HG03025 (cell line): ENCODE results near the gene DAB2.

Source experiments
- ATAC-seq: cut with Tn5 transposase; IDR thresholded peaks from one replicate; pipeline ENCODE4 v1.9.1; 2021; ENCODE audit warnings: mild to moderate bottlenecking, moderate library complexity; ENCODE audit not compliant: unreplicated experiment, low FRiP score

Gene DAB2

DNA sequence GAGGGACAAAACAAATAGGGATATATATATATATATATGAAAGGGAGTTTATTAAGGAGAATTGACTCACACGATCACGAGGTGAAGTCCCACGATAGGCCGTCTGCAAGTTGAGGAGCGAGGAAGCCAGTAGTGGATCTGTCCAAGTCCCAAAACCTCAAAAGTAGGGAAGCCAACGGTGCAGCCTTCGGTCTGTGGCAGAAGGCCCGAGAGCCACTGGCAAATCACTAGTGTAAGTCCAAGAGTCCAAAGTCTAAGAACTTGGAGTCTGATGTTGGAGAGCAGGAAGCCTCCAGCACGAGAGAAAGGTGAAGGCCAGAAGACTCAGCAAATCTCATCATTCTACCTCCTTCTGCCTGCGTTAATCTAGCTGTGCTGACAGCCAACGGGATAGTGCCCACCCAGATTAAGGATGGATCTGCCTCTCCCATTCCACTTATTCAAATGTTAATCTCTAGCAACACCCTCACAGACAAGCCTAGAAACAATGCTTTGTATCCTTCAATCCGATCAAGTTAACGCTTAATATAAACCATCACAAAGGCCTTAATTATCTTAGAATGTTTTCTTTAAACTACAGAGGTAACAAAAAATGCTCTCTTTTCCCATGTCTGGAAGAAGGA is 23.8 kb upstream of the DAB2 start:
- no peak for ATAC-seq

DNA sequence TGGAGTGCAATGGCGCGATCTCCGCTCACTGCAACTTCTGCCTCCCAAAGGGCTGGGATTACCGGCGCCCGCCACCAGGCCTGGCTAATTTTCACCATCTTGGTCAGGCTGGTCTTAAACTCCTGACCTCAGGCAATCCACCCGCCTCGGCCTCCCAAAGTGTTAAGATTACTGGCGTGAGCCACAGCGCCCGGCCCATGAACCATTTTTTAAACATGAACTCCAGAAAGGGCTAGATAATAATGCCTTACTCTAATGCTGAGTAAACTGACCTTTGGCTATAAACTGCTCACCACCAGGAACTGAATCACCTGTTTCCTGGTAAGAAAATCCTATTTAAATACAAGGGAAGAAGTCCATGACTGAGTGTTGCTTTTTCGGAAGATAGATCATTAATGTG is 23.2 kb upstream of the DAB2 start:
- no peak for ATAC-seq

DNA sequence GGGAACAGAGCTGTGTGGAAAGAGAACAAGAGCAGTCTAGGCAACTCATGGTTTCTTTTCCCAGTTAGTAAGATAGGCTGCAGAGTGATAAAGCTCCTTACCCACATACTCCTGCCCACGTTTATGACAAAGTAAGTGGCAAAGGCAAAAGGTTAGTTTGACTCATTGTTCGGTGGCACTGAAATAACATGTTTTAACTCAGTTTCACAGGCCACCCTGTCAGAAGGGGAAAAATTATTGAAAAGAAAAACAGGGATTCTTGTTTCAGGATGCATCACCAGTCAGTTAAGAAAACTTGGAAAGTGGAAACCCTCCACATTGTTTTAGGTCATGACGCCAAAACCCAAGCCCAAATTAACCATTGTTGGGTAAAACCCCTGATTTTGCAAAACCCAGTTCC is 22.3 kb upstream of the DAB2 start:
- ATAC-seq: no peak

DNA sequence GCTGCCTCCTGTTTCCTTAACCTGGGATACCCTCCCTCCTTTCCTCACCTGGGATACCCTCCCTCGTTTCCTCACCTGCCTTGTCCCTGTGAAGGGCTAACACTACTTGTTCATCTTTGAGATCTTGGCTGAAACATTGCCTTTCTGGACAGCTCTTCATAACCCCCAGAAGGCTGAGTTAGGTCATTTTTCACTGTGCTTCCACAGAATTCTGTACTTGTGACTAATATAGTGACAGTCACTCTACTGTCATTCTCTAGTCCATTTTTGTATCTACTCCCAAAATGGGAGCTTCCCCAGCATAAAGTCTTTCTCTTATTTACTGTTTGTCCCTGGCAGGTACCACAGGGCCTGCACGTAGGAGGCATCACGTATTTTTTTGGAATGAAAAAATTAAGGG is 21.5 kb upstream of the DAB2 start:
- no peak for ATAC-seq

DNA sequence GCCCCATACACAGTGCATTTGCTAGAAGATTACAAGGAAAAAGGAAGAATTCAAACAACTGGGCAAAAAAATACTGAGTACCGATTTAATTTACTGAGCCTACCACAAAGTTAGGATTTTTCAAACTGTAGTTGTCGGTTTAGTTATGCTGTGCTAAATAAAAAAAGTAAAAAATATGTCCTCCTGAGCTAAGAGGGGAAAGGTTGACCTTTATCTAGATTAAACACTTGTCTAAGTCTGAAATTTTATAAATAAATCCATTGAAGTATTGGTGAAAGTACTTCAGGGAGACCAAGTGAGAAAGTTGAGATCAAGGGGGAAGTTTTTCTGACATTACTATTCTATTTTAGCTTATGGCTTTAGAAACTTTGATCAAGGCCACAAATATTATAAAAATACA is 19.1 kb upstream of the DAB2 start:
- no peak for ATAC-seq

DNA sequence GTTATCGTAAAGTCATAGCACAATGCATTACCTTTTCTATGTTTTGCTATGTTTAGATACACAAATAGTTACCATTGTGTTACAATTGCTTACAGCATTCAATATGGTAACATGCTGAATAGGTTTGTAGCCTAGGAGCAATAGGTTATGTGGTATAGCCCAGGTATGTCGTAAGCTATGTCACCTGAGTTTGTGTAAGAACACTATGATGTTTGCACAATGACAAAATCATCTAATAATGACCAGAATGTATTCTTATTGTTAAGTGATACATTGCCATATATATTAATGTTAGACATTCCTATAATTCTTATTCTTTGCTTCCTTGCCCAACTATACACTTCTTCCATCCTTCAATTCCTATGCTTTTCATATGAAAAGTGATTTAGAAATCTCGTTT is 18.2 kb upstream of the DAB2 start:
- ATAC-seq: no peak

DNA sequence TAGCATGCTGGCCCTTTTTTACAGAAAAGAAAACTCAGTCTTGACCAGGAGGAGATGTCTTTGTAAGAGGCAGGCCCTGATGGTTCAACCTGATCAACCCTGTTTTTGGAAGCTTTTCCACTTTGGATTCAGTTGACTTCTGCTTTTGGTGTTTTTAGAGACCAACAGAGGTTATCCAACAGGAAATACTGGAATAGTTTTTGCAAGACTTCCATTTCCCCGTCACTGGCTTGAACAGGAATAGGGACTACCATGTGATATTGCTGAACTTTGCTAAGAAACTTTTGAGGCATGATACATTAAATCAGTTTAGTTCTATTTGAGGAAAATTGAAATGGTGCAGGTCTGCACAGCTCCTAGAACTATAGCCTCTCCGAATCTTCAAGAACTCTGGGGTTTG is 17.1 kb upstream of the DAB2 start:
- ATAC-seq: no peak

DNA sequence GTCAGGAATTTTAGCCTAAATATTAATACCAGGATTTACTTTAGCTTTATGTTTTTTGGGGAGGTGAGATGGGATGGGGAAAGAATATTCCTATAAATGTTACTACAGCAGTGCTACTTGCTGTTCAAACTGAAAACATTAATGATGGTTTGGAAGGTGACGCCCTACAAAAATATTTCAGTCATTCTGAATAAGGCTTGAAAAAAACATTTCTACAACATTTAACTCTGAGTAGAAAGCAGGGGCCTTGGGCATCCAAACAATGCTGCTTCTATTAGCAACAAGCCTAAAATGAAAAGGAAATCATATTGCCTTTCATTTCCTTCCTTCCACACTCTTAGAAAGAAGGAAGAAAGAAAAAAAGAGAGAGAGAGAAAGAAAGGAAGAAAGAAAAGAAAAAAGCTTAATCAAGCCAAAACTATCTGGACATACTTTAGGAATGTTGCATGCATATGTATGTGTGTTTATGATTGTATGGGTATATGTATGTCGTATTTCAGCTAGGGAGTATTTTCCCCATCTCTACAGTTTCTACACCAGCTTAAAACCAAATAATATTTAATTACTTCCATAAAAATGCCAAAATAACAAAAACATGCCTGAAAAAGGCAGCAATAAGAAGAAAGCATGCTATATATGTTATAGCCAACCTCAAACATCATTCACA is 16.3 kb upstream of the DAB2 start:
- ATAC-seq: no peak

DNA sequence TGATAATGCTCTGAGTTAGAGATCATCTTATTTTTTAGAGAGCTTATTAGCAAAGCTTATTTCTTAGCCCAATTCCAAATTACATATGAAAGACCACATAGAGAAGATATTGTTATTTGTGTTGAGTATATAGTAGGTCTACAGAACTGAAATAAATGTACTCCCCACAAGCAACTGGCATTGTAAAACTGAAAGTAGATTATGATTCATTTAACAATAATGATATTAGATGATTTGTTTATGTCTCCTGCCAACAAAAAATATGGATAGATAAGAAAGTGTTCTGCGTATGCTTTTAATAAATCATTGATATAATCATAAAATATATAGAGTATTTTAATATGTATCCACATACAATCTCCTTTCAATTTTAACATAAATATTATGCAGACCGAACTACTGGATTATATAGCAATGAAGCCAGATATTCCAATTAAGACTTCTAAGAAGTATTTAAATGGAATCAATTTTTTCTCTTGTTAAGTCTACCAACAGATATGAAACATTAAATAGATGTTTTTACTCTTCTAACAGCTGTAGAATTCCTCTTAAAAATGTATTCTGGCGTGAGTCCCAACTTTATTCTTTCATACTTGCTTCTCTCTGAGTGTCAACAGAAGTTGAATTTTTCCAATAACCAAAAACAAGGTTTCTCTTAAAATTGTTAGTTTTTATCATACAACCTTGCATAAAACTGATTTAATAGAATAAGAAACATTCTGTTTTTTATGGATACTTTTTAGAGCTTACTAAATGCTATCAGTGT is 15.6 kb upstream of the DAB2 start:
- ATAC-seq: no peak

DNA sequence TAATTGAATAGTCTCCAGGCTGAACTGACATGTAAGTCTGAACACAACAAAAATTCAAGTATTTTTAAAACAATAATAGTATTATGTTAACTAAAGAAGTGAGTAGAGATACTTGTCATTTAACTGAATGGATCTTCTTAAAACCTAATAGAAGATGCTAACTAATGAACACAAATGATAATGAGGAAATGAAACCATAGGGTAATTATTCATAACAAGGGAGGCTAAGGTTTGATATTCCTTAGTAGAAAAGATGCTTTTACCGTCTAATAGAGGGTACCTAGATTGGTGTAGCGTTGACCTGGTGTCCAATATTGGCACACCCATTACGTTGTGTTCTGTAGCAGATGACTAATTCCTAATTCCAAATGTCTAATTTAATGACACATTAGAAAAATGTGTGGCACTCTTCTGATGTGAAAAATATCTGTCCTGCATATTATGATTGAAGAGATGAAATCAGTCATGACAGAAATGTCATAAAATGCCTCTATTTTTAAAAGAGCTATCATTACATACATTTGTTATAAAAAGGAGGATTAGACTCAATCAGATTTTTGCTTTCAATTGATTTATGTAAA is 14.9 kb upstream of the DAB2 start:
- ATAC-seq: no peak

DNA sequence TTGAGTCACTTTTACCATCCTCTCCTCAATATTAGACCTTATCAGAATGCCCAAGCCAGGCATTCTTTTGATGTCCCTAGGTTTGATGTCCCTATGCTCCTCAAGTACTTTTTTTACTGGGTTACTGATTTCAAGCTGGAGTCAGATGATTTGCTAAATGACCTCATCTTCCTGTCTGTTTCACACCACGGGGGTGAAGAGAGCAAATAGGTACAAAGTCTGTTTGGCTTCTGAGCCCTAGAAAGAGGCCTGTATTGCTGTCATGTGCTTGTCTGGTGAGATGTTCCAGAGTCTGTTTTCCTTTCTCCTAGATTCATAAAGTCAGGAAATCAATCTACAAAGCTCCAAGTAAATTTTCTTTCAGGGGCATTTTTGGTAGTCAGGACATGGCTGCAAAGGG is 12.7 kb upstream of the DAB2 start:
- ATAC-seq: no peak

DNA sequence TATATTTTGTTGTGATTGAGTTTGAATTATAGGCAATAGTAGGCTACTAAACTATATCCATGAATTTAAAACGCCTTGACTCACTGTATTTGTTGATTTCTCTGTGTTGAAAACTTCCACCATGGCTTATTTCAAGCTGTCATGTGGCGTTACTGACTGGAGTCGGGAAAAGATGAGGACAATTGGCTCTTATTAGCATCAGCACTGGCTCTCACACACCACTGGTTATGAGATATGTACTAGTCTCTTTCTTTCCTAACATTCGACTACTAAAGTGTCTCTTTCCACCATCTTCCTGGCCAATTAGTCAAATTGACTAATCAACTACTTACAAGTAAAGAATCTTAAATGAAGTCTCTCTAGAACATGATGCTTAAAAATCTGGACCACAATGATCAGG is 9.1 kb upstream of the DAB2 start:
- no peak for ATAC-seq

DNA sequence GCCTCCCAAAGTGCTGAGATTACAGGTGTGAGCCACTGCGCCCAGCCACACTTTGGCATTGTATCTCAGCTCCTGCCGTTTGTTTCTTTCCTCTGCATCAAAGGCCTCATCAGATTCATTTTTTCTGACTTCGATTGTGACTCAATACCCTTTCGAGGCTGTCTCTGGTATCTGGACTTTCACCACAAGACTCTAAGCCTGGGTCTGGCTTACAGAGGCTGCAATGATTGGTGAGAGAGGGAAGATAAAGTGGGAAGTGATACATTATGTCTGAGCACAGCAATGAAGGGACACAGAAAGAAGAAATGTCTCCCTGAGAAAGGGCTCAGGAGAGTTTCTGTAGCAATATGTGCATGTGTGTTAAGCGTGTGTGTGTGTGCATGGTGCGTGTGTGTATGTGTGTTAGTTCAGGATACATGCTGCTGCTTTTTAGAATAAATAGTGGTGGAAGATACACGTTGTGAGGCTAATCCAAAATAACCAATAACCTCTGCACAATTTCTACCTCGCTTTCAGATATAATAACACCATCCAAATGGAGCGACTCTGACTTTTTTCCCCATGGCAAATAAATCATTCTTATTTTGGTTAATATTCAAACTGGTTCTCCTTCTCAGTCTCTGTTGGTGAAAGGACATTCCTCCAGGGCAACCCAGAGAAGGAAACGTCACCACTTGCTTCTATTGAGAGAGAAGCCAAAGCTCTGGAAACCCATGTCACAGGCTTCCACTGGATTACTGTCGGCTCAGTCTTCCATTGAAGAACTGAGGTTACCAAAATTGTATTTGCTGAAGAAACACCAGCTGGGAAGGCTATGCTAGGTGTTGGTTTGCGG is 8.1 kb upstream of the DAB2 start:
- no peak for ATAC-seq

DNA sequence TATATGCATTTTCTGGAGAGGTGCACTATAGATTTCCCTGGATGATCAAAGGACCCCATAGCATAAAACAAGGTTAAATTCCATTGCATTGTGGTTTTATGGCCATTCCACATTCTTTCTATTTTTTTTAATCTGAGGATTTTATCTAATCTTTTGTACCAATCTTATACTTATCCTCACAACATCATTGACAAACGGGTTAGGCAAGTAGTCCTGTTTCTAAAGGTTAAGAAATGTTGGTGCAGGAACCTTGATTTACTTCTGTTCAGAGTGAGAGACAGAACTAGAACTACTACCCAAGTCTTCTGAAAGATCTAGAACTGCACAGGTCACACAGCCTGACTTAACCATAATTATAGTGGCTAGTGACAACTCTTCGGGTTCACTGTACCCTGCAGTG is 5.7 kb upstream of the DAB2 start:
- no peak for ATAC-seq

DNA sequence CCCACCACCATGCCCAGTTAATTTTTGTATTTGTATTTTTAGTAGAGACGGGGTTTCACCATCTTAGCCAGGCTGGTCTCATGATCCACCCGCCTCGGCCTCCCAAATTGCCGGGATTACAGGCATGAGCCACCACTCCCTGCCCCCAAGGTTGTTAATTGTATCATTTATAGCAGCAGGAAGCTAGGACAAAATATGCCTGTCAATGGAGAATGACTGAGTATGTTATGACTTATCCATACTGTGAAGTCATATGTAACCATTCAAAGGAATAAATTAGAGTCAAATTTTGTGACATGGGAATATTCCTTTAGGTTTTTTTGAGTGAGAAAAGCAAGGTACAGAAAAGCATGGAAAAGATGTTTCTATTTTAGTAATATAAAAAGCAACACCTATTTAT is 3.9 kb upstream of the DAB2 start:
- ATAC-seq: no peak

DNA sequence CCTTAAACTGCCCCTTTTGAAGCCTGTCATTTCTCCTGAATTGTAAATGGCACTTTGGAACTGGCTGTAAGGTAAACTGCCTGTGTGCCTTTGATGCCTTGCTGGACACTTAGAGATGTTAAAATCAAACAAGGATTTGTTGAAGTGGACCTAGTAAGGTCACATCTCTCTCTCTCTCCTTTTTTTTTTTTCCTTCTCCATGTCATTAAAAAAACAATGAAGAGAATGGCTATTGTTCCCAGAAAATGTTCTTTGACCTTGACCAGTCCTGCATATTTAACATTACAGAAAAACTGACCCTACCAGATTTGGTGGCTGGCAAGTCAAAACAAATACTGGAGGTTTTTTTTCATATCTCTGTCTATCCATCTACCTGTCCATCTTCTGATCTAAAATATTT is 2.9 kb upstream of the DAB2 start:
- no peak for ATAC-seq

DNA sequence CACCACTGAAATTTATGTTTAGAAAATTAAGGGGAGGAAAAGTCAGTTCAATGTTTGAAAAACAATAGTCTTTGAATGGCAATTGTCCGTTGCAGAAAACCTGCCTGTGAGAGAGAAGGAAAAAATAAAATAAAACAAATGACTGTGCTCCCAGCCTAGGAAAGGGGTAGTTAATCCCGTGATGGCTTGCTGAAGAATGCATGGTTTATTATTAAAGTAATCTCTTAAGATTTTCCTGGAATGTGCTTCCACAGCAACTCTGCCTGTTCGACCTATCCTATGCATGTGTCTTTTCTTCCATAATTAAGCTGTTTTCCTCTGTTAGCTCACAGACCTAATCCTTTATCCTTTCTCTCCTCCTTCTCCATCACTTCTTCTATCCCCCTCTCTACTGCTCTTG is 2.4 kb upstream of the DAB2 start:
- ATAC-seq: no peak

DNA sequence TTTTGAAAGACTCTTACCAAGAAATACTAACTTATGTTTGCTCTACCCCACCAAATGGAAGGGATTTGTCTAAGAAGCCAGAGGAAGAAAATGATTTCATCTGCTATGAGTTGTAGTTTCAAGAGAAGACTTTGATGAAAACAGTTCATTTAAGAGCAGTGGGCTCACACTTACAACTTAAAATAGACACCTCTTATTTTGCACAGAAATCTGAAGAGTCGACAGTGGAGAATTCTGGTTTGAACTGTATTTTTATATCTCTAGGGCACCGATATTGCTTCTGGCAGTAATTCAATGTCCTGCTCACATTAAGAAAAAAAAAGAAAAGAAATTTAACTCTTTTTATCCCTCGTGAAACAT is 1.9 kb upstream of the DAB2 start:
- no peak for ATAC-seq

DNA sequence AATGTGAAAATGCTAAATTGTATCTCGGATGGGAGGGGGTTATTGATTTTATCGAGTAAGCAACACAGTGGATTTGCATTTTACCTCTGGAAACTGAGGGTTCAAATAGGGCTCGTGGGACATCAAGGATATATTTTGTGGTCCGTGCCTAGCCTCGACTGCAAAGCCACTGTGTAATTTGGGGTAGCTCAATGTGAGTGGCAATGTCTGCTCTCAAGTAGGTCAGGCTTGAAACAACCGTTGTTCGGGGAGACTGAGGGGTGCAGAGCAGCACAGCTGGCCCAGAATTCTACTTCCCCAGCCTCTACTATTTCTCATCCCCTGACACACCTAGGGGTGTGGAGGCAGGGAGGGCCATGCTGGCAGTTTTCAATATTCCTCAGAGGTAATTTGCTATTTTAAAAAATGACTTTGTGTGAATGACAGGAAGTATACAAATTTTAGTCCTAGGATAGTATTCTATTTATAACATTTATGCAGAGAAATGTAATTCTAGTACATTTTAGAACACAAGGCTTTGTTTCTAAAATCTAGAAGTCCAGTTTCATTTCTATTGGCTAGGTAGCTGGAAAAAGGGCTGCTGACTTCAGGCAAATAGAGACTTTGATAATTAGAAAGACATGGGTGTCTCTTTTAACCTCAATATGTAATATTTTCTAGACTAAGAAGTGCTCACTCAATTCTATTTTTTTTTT is 1.4 kb upstream of the DAB2 start:
- no peak for ATAC-seq

DNA sequence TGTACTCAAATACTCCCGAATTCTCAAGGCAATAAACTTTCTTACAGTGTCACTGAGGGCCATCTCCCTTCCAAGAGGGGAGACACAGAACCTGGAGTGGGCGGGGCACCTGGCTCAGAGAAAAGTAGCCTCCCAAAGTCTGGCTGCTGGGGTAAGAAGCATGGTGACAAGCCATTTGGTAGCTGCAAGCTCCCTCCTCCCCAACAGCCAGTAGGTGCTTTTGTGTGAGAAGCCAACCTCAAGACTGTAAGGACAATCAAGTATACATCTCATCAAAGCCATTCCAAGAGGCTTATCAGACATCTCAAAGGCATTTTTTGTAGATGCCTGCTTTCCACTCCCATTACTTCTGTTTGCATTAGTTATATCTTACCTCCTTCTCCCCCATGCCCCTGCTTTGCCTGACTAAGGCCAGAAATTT is 1.4 kb downstream of the DAB2 start:
- ATAC-seq: no peak
